Right lobe of liver (tissue), 6 donors: ENCODE measurements around the gene ABCD2. TPM values are rescaled to one million over a fixed set of nuclear protein-coding genes. Genes with fewer than 3 reads are reported as not detected.
A peak's percentile ranks its signal among the peaks of the same experiment; 100 is the strongest.

Experiments used
- ATAC-seq, 4 donors: fragments of 200-7000 bp; cut with Tn5 transposase; one replicate each; pipeline ENCODE4 v1.9.1; 2020; ENCODE audit warnings: mild to moderate bottlenecking in 4 of 4, moderate library complexity in 4 of 4
- DNase-seq, 3 donors: peaks; one replicate each; pipeline ENCODE4 v3.0.0-alpha.2; 2020
- H3K27ac ChIP-seq, 3 donors: fragments of 200-600 bp; one replicate each; pipeline ENCODE4 v1.8.0; 2022
- H3K27me3 ChIP-seq, 2 donors: fragments of 200-600 bp; one replicate each; pipeline ENCODE4 v1.8.0; 2022
- H3K36me3 ChIP-seq, 4 donors: fragments of 200-600 bp; sonication (generic) in 1 of 4; one replicate each; pipeline versions ENCODE4 v1.5.1 to v1.8.0; 2017 to 2022; ENCODE audit warnings: control low read depth in 1 of 4
- H3K4me1 ChIP-seq, 4 donors: fragments of 200-600 bp; sonication (generic) in 1 of 4; one replicate each; pipeline versions ENCODE4 v1.5.1 to v1.8.0; 2017 to 2022; ENCODE audit warnings: control low read depth in 1 of 4
- H3K4me3 ChIP-seq, 3 donors: fragments of 200-600 bp; one replicate each; pipeline ENCODE4 v1.8.0; 2022
- H3K9me3 ChIP-seq, 4 donors: fragments of 200-600 bp; sonication (generic) in 1 of 4; one replicate each; pipeline versions ENCODE4 v1.5.1 to v1.8.0; 2017 to 2022; ENCODE audit warnings: control low read depth in 1 of 4
- POLR2A ChIP-seq: fragments of 450-650 bp; IDR thresholded peaks from one replicate; pipeline ENCODE4 v1.6.1; 2017; ENCODE audit warnings: antibody characterized with exemption, mild to moderate bottlenecking
- WGBS: methylation state at CpG from one replicate; pipeline ENCODE4 v1.1.6; 2018; ENCODE audit warnings: low coverage, low lambda C conversion rate; ENCODE audit not compliant: insufficient coverage; ENCODE audit errors: missing lambda C conversion rate; 5-methylcytosine and 5-hydroxymethylcytosine counted together
- intact Hi-C, 2 donors: fragments of 100-400 bp; cut with DNase I; formaldehyde crosslinking; loops; one replicate each; pipeline versions ENCODE4 v1.11.2 to v1.14.1; 2022
- total RNA-seq, 6 experiments: library from RNA; depleted of rRNA in 2 of 6; stranded (reverse); fragments of >200 nt in 2 of 6; fragmentation: NEBNext Ultra II Directional in 3 of 6; extraction: Animal tissue kit (Norgen Biotek cat#: 25700) in 3 of 6; gene quantifications; one replicate each; pipeline versions ENCODE4 v1.1.0 to v1.2.4, GENCODE V29; 2016 to 2023
- TF ChIP-seq, protein P1 (sequence below), 4 donors: fragments of 200-600 bp in 3 of 4; fragments of 450-650 bp in 1 of 4; IDR thresholded peaks; one replicate each; pipeline versions ENCODE4 v1.5.1 to v1.8.0; 2016 to 2022; ENCODE audit warnings: antibody characterized with exemption in 4 of 4, mild to moderate bottlenecking in 2 of 4
- donor health status: DM: no; HTN: yes; CAD: no.
- donor health status: DM: no; HTN: no; CAD: no.
- donor health status: DM: no; HTN: no; CAD: no.
- donor health status: DM: no; HTN: yes; CAD: no.
- donor health status: DM: no; HTN: yes; CAD: no.

The ABCD2 gene
- total RNA-seq, 6 experiments from 2014 or later = 0.05 to 0.25 (median 0.09) TPM; not detected in 2

DNA sequence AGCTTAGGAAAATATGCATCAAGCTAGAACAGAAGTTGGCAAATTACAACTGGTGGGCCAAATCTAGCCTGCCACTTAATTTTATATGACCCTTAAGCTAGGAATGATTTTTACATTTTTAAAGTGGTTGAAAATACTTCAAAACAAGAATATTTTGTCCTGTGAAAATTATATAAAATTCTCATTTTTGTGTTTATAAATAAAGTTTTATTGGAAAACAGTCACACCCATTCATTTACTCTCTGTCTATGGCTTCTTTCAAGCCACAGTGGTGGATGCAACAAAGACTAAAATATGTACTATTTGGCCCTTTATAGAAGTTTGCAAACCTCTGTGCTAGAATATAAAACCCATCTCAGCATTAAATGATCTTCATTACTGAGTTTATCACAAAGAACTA, 2.1 kb upstream of the ABCD2 start:
- H3K4me3 ChIP-seq = no peak overlapping the region
- H3K9me3 ChIP-seq = no peaks in the 10 kb centered on the region
- no peak for DNase-seq
- H3K27me3 ChIP-seq = no peaks in the 10 kb centered on the region
- no peak for TF ChIP-seq POLR2A
- TF ChIP-seq, protein P1, sequence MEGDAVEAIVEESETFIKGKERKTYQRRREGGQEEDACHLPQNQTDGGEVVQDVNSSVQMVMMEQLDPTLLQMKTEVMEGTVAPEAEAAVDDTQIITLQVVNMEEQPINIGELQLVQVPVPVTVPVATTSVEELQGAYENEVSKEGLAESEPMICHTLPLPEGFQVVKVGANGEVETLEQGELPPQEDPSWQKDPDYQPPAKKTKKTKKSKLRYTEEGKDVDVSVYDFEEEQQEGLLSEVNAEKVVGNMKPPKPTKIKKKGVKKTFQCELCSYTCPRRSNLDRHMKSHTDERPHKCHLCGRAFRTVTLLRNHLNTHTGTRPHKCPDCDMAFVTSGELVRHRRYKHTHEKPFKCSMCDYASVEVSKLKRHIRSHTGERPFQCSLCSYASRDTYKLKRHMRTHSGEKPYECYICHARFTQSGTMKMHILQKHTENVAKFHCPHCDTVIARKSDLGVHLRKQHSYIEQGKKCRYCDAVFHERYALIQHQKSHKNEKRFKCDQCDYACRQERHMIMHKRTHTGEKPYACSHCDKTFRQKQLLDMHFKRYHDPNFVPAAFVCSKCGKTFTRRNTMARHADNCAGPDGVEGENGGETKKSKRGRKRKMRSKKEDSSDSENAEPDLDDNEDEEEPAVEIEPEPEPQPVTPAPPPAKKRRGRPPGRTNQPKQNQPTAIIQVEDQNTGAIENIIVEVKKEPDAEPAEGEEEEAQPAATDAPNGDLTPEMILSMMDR (IDR thresholded peaks at IDR 0.05) = no peak
- no peak overlapping the region for H3K27ac ChIP-seq
- no peaks in the 10 kb centered on the region for H3K36me3 ChIP-seq
- intact Hi-C loops = no loop called here
- no peak for ATAC-seq
- peaks cover 0 to 5% (median 0%) of the 10 kb centered on the region in 4 donors for H3K4me1 ChIP-seq

DNA sequence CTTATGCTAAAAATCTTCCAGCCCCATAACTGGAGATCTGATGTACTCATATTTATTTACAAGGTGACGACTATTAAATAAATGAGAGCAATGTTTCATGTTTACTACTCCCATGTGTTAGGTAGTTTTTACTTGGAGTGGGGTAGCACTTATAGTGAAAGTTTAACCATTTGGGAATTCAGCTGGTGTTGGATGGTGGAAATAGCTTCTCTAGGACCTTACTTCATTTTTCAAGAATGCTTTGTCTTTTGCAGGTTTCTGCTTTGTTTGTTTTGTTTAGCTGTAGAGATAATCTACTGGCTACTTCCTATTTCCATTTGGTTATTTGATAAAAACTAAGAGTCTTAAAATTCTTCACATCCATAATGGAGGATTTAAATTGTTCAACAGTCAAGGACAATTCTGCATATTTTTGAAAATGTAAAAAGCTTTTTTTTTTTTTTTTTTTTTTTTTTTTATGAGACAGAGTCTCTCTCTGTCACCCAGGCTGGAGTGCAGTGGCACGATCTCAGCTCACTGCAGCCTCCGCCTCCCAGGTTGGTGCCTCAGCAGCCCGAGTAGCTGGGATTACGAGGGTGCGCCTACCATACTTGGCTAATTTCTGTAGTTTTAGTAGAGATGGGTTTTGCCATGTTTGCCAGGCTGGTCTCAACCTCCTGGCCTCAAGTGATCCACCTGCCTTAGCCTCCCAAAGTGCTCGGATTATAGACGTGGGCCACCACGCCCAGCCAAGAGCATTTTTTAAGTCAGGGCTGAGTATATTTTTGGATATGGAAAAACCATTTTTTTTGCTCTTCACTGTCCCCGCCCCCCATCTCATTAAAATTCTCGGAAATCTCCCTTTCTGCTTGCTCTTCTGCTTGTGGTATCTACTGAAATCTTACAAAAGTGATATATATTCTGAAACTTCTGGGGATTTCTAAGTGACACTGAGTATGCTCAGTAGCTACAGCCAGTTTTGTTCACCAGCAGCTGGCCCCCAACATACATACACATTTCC, 1.4 kb upstream of the ABCD2 start:
- TF ChIP-seq, protein P1 (IDR thresholded peaks at IDR 0.05) = no peak
- TF ChIP-seq POLR2A = no peak
- peak overlapping the region; percentile 39 to 58 (median 55) for H3K4me3 ChIP-seq
- no peak for DNase-seq
- intact Hi-C loops = no loop called here
- H3K27me3 ChIP-seq = no peaks in the 10 kb centered on the region
- H3K27ac ChIP-seq = peak overlapping the region in 2 of 3 donors; percentile 23 to 41
- ATAC-seq = peak in 1 of 4 donors; percentile 14
- no peaks in the 10 kb centered on the region for H3K36me3 ChIP-seq
- H3K9me3 ChIP-seq = no peaks in the 10 kb centered on the region
- H3K4me1 ChIP-seq = peaks cover 0 to 5% (median 0%) of the 10 kb centered on the region in 4 donors
- WGBS = 69% methylated on average over 7 of the region's 11 CpGs

DNA sequence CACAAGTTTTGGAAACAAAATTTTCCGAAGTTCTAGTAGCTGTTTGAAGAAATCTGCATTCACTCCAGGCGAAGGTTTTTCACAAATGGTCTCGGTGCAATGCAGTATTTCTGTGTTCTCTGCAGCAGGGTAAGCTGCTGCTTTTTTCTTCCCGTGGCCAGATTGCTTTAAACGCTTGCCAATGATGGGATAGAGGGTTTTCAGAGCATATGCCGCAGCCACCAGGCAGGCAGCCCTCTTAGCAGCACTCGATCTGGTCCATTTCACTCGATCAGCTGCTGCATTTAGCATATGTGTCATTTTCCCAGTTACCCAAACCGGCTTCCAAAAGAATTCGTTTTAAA, 315 bp downstream of the ABCD2 start:
- Histone ChIP-seq H3K4me3 (peak overlapping the region in 2 of 3 donors; percentile 55 to 58), H3K4me1 (peaks cover 0 to 5% (median 0%) of the 10 kb centered on the region in 4 donors), H3K36me3 (no peaks in the 10 kb centered on the region), H3K9me3 (no peaks in the 10 kb centered on the region), H3K27me3 (no peaks in the 10 kb centered on the region), H3K27ac (no peak overlapping the region)
- ATAC-seq (peak in 3 of 4 donors; percentile 21 to 40 (median 31)), DNase-seq (no peak)
- intact Hi-C loops = no loop called here
- WGBS = 39% methylated on average over 10 of the region's 10 CpGs
- no peak for TF ChIP-seq POLR2A
- TF ChIP-seq, protein P1 (IDR thresholded peaks at IDR 0.05) = no peak

DNA sequence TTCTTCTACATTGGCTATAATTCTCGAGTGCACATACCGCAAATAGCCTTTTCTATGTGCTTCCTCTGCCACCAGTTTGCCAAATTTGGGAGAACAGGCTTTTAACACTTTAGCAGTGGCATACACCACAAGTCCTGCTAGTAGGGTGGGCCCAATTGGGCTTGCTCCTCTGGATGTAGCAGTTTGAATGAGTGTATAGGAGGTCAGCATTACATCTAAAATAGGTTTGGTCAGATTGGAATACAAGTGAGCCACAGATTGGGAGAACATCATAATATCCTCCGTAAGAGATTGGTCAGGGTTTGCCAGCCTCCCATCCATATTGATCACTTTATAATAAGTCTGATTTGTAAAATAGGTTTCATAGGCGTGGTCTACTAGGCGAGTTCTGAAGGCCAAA, 902 bp downstream of the ABCD2 start:
- H3K4me3 ChIP-seq = no peak overlapping the region

DNA sequence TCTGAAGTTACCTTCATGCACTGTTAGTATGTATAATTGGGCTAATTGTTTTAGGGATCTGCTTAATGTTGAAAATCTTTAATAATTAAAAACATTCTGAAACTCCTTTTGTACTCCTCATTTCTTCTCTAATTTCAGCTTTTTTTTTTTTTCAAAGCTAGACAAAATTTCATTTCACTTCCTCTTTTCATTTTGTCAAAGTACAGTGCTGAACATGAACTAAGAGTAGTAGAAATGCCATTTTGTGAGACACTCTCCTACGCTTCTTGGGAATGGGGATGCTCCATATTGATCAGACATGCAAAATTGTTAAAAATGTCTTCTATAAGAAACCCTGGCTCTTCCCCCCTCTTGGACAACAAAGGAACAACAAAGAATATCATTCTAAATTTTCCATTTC, 1.7 kb downstream of the ABCD2 start:
- ATAC-seq = no peak
- H3K4me3 ChIP-seq = no peak overlapping the region
- peaks cover 0 to 5% (median 0%) of the 10 kb centered on the region in 4 donors for H3K4me1 ChIP-seq
- no peak for DNase-seq
- intact Hi-C loops = no loop called here
- H3K27ac ChIP-seq = no peak overlapping the region
- WGBS = 33% methylated on average over 1 of the region's 1 CpG
- no peaks in the 10 kb centered on the region for H3K9me3 ChIP-seq
- H3K27me3 ChIP-seq = no peaks in the 10 kb centered on the region
- no peaks in the 10 kb centered on the region for H3K36me3 ChIP-seq
- TF ChIP-seq, protein P1 (IDR thresholded peaks at IDR 0.05) = no peak
- no peak for TF ChIP-seq POLR2A

More for the DNA sequence above, 902 bp downstream of the ABCD2 start:
- no peak for ATAC-seq
- H3K27ac ChIP-seq = no peak overlapping the region
- intact Hi-C loops = no loop called here
- no peaks in the 10 kb centered on the region for H3K27me3 ChIP-seq
- H3K9me3 ChIP-seq = no peaks in the 10 kb centered on the region
- no peak for TF ChIP-seq POLR2A
- peaks cover 0 to 5% (median 0%) of the 10 kb centered on the region in 4 donors for H3K4me1 ChIP-seq
- no peak for DNase-seq
- no peaks in the 10 kb centered on the region for H3K36me3 ChIP-seq
- WGBS = 80% methylated on average over 4 of the region's 5 CpGs
